OCI-LY7 (cell line): Measurements from ENCODE around the gene PA2G4. TPM values are rescaled to one million over a fixed set of nuclear protein-coding genes. Genes with fewer than 3 reads are reported as not detected.

Experiments
- BruUV-seq: library from RNA; stranded (reverse); fragments of 400-500 nt; replicated peaks from 2 replicates; lab custom pipeline; 2021; lab: Mats Ljungman, UMichigan
- CTCF ChIA-PET: fragments of 300-600 bp; sonication (Branson Sonifier 250); formaldehyde crosslinking; loops from one replicate; lab custom pipeline; 2022; ENCODE audit warnings: antibody characterized with exemption; ENCODE audit not compliant: unreplicated experiment; lab: Charles Lee
- POLR2A ChIA-PET: fragments of 300-600 bp; sonication (Branson Sonifier 250); formaldehyde crosslinking; loops from one replicate; lab custom pipeline; 2022; ENCODE audit warnings: antibody characterized with exemption; lab: Charles Lee
- DNase-seq: peaks from one replicate; pipeline ENCODE4 v3.0.0-alpha.2; 2015; ENCODE audit warnings: low spot score
- H2AFZ ChIP-seq: fragments of 200-600 bp; sonication (generic), shearing (Covaris generic); 2 replicates; pipeline ENCODE4 v1.6.1; 2014; ENCODE audit warnings: mild to moderate bottlenecking, antibody characterized with exemption, low read length, moderate library complexity
- H3K27ac ChIP-seq: fragments of 200-600 bp; sonication (generic); 2 replicates; pipeline ENCODE4 v1.5.1; 2014; ENCODE audit warnings: mixed run types, low read depth, mild to moderate bottlenecking, moderate library complexity, low read length, inconsistent platforms; ENCODE audit not compliant: poor library complexity, severe bottlenecking
- H3K36me3 ChIP-seq: fragments of 200-600 bp; sonication (generic); 2 replicates; pipeline ENCODE4 v1.6.1; 2014; ENCODE audit warnings: mild to moderate bottlenecking, antibody characterized with exemption, low read length, moderate library complexity, mixed read lengths; ENCODE audit not compliant: insufficient read depth
- H3K4me1 ChIP-seq: fragments of 200-600 bp; sonication (generic); 2 replicates; pipeline ENCODE4 v1.5.1; 2014; ENCODE audit warnings: mild to moderate bottlenecking, low read length; ENCODE audit not compliant: insufficient read depth, poor library complexity, severe bottlenecking
- H3K4me2 ChIP-seq: fragments of 200-600 bp; sonication (generic); 2 replicates; pipeline ENCODE4 v1.6.1; 2014; ENCODE audit warnings: mild to moderate bottlenecking, low read length
- H3K4me3 ChIP-seq: fragments of 200-600 bp; sonication (generic); 2 replicates; pipeline ENCODE4 v1.5.1; 2014; ENCODE audit warnings: mild to moderate bottlenecking, low read depth, low read length; ENCODE audit not compliant: poor library complexity, severe bottlenecking
- H3K79me2 ChIP-seq: fragments of 200-600 bp; sonication (generic); 2 replicates; pipeline ENCODE4 v1.6.1; 2016; ENCODE audit warnings: low read depth, mild to moderate bottlenecking, low read length, moderate library complexity, mixed read lengths; ENCODE audit not compliant: insufficient read depth
- H3K9me2 ChIP-seq: fragments of 200-600 bp; sonication (generic); 2 replicates; pipeline ENCODE4 v1.6.1; 2016; ENCODE audit warnings: mild to moderate bottlenecking, low read length, mixed read lengths; ENCODE audit not compliant: insufficient read depth
- H3K9me3 ChIP-seq: fragments of 200-600 bp; sonication (generic); 2 replicates; pipeline ENCODE4 v1.6.1; 2014; ENCODE audit warnings: mild to moderate bottlenecking, mixed run types, low read length, mixed read lengths
- H4K20me1 ChIP-seq: fragments of 200-600 bp; sonication (generic); 2 replicates; pipeline ENCODE4 v1.6.1; 2014; ENCODE audit warnings: mild to moderate bottlenecking, antibody characterized with exemption, low read length, moderate library complexity, mixed read lengths; ENCODE audit not compliant: insufficient read depth
- EZH2phosphoT487 ChIP-seq: fragments of 200-600 bp; sonication (generic); IDR thresholded peaks from 2 replicates; pipeline ENCODE4 v1.6.1; 2018; ENCODE audit warnings: low read depth, borderline replicate concordance, mild to moderate bottlenecking, mixed run types, antibody characterized with exemption, low read length, moderate library complexity, mixed read lengths
- intact Hi-C: fragments of 100-400 bp; cut with micrococcal nuclease; formaldehyde crosslinking; loops from one replicate; pipeline ENCODE4 v1.10.0; 2022; ENCODE audit not compliant: unreplicated experiment
- total RNA-seq, 2 experiments: library from RNA; depleted of rRNA in 1 of 2; stranded (reverse); fragments of >200 nt in 1 of 2; shearing (Covaris generic) in 1 of 2; gene quantifications; 2 replicates each; pipeline ENCODE4 v1.2.3, GENCODE V29; 2014 to 2022
- TF ChIP-seq, protein P1 (sequence below): fragments of 200-600 bp; sonication (generic); conservative IDR thresholded peaks from 2 replicates; pipeline ENCODE4 v1.5.1; 2014; ENCODE audit warnings: mild to moderate bottlenecking, antibody characterized with exemption, low read length, moderate library complexity, mixed read lengths

The PA2G4 gene
- total RNA-seq, 2 experiments from 2014 or later, result 289 to 358 TPM

DNA sequence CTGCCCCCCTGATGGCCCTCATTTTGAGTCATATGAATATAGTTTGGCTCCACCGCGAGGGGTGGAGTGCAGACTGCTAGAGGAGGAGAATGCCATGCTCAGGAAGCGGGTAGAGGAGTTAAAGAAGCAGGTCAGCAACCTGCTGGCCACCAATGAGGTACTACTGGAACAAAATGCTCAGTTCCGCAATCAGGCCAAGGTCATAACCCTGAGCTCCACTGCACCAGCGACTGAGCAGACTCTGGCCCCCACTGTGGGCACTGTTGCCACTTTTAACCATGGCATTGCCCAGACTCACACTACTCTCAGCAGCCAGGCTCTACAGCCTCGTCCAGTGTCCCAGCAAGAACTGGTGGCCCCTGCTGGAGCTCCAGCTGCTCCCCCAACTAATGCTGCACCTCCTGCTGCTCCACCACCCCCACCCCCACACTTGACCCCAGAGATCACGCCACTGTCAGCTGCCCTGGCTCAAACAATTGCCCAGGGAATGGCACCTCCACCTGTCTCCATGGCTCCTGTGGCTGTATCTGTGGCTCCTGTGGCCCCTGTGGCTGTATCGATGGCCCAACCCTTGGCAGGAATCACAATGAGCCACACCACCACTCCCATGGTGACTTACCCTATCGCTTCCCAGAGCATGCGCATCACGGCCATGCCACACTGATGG, 17.0 kb downstream of the PA2G4 start:
- no peak for TF ChIP-seq EZH2phosphoT487
- TF ChIP-seq, protein P1, sequence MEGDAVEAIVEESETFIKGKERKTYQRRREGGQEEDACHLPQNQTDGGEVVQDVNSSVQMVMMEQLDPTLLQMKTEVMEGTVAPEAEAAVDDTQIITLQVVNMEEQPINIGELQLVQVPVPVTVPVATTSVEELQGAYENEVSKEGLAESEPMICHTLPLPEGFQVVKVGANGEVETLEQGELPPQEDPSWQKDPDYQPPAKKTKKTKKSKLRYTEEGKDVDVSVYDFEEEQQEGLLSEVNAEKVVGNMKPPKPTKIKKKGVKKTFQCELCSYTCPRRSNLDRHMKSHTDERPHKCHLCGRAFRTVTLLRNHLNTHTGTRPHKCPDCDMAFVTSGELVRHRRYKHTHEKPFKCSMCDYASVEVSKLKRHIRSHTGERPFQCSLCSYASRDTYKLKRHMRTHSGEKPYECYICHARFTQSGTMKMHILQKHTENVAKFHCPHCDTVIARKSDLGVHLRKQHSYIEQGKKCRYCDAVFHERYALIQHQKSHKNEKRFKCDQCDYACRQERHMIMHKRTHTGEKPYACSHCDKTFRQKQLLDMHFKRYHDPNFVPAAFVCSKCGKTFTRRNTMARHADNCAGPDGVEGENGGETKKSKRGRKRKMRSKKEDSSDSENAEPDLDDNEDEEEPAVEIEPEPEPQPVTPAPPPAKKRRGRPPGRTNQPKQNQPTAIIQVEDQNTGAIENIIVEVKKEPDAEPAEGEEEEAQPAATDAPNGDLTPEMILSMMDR, result no peak
- H3K27ac ChIP-seq, result no peak overlapping the region
- peaks cover 42% of the 10 kb centered on the region for H3K4me1 ChIP-seq
- no peak overlapping the region for H2AFZ ChIP-seq
- H3K4me2 ChIP-seq, result no peak overlapping the region
- no TSS peak for BruUV-seq
- DNase-seq, result no peak
- H3K4me3 ChIP-seq, result no peak overlapping the region
- no peaks in the 10 kb centered on the region for H3K9me3 ChIP-seq
- peaks cover 16% of the 10 kb centered on the region for H3K79me2 ChIP-seq
- H3K9me2 ChIP-seq, result no peaks in the 10 kb centered on the region
- ChIA-PET POLR2A (no interaction called here), CTCF (no interaction called here)
- no peaks in the 10 kb centered on the region for H4K20me1 ChIP-seq
- intact Hi-C loops, result no loop called here
- H3K36me3 ChIP-seq, result peaks cover 42% of the 10 kb centered on the region

- Histone ChIP-seq H3K36me3 (peaks cover 31% of the 10 kb centered on the region; the same call in 1 of the 2 replicates), H2AFZ (no peak overlapping the region), H3K79me2 (peaks cover 10% of the 10 kb centered on the region; the same call in 1 of the 2 replicates), H4K20me1 (no peaks in the 10 kb centered on the region), H3K27ac (no peak overlapping the region), H3K9me3 (no peaks in the 10 kb centered on the region), H3K4me2 (no peak overlapping the region), H3K4me1 (peaks cover 55% of the 10 kb centered on the region), H3K4me3 (no peak overlapping the region), H3K9me2 (no peaks in the 10 kb centered on the region)
- ChIA-PET CTCF (interaction anchor here (0.6 to 0.8 kb wide), 2 partner anchors 66 to 76 kb away, joined by 3 read pairs; partner anchors contain the start of gene SMARCC2), POLR2A (interaction anchor here (1.2 kb wide), 2 partner anchors 40 to 66 kb away, joined by 3 to 4 read pairs; no protein-coding TSS in a partner anchor)
- intact Hi-C loops, result no loop called here
- no peak for TF ChIP-seq EZH2phosphoT487
- TF ChIP-seq, protein P1, result no peak
- BruUV-seq, result no TSS peak
- DNase-seq, result no peak
These were observed 18.3 kb downstream of the PA2G4 start for GRCh38 chr12:56122637-56123036.

GRCh38 chr12:56124133-56124532, 19.8 kb downstream of the PA2G4 start:
- H3K9me2 ChIP-seq, result no peaks in the 10 kb centered on the region
- CTCF ChIA-PET, result interaction anchor here (1.3 kb wide), 1 partner anchor 65 kb away, joined by 6 read pairs; the partner anchor contains the start of gene SMARCC2
- DNase-seq, result no peak
- no peaks in the 10 kb centered on the region for H3K9me3 ChIP-seq
- no TSS peak for BruUV-seq
- POLR2A ChIA-PET, result interaction anchor here (0.7 to 1.2 kb wide), 5 partner anchors 7 to 98 kb away, joined by 3 to 4 read pairs (median 3); no protein-coding TSS in a partner anchor
- H4K20me1 ChIP-seq, result no peaks in the 10 kb centered on the region
- peaks cover 29% of the 10 kb centered on the region; the same call in 1 of the 2 replicates for H3K36me3 ChIP-seq
- no peak overlapping the region for H3K4me3 ChIP-seq
- no peak overlapping the region for H2AFZ ChIP-seq
- peak overlapping the region; percentile 96 for H3K27ac ChIP-seq
- intact Hi-C loops, result no loop called here
- H3K4me2 ChIP-seq, result 0 out of 2 replicates have a peak overlapping the region, but pooled peaks have one; percentile 4
- TF ChIP-seq EZH2phosphoT487, result no peak
- TF ChIP-seq, protein P1, result no peak
- H3K79me2 ChIP-seq, result peaks cover 18% of the 10 kb centered on the region; the same call in 1 of the 2 replicates
- peaks cover 51% of the 10 kb centered on the region for H3K4me1 ChIP-seq
